Right lobe of liver (tissue), 6 donors: ENCODE results near the gene ZBTB39. TPM values are rescaled to one million over a fixed set of nuclear protein-coding genes. Genes with fewer than 3 reads are reported as not detected.
A peak's percentile ranks its signal among the peaks of the same experiment; 100 is the strongest.

Source experiments
- ATAC-seq, 4 donors: fragments of 200-7000 bp; cut with Tn5 transposase; one replicate each; pipeline ENCODE4 v1.9.1; 2020; ENCODE audit warnings: mild to moderate bottlenecking in 4 of 4, moderate library complexity in 4 of 4
- DNase-seq, 3 donors: peaks; one replicate each; pipeline ENCODE4 v3.0.0-alpha.2; 2020
- H3K27ac ChIP-seq, 3 donors: fragments of 200-600 bp; one replicate each; pipeline ENCODE4 v1.8.0; 2022
- H3K27me3 ChIP-seq, 2 donors: fragments of 200-600 bp; one replicate each; pipeline ENCODE4 v1.8.0; 2022
- H3K36me3 ChIP-seq, 4 donors: fragments of 200-600 bp; sonication (generic) in 1 of 4; one replicate each; pipeline versions ENCODE4 v1.5.1 to v1.8.0; 2017 to 2022; ENCODE audit warnings: control low read depth in 1 of 4
- H3K4me1 ChIP-seq, 4 donors: fragments of 200-600 bp; sonication (generic) in 1 of 4; one replicate each; pipeline versions ENCODE4 v1.5.1 to v1.8.0; 2017 to 2022; ENCODE audit warnings: control low read depth in 1 of 4
- H3K4me3 ChIP-seq, 3 donors: fragments of 200-600 bp; one replicate each; pipeline ENCODE4 v1.8.0; 2022
- H3K9me3 ChIP-seq, 4 donors: fragments of 200-600 bp; sonication (generic) in 1 of 4; one replicate each; pipeline versions ENCODE4 v1.5.1 to v1.8.0; 2017 to 2022; ENCODE audit warnings: control low read depth in 1 of 4
- POLR2A ChIP-seq: fragments of 450-650 bp; IDR thresholded peaks from one replicate; pipeline ENCODE4 v1.6.1; 2017; ENCODE audit warnings: antibody characterized with exemption, mild to moderate bottlenecking
- WGBS: methylation state at CpG from one replicate; pipeline ENCODE4 v1.1.6; 2018; ENCODE audit warnings: low coverage, low lambda C conversion rate; ENCODE audit not compliant: insufficient coverage; ENCODE audit errors: missing lambda C conversion rate; 5-methylcytosine and 5-hydroxymethylcytosine counted together
- intact Hi-C, 2 donors: fragments of 100-400 bp; cut with DNase I; formaldehyde crosslinking; loops; one replicate each; pipeline versions ENCODE4 v1.11.2 to v1.14.1; 2022
- total RNA-seq, 6 experiments: library from RNA; depleted of rRNA in 2 of 6; stranded (reverse); fragments of >200 nt in 2 of 6; fragmentation: NEBNext Ultra II Directional in 3 of 6; extraction: Animal tissue kit (Norgen Biotek cat#: 25700) in 3 of 6; gene quantifications; one replicate each; pipeline versions ENCODE4 v1.1.0 to v1.2.4, GENCODE V29; 2016 to 2023
- TF ChIP-seq, protein P1 (sequence below), 4 donors: fragments of 200-600 bp in 3 of 4; fragments of 450-650 bp in 1 of 4; IDR thresholded peaks; one replicate each; pipeline versions ENCODE4 v1.5.1 to v1.8.0; 2016 to 2022; ENCODE audit warnings: antibody characterized with exemption in 4 of 4, mild to moderate bottlenecking in 2 of 4
- donor health status: DM: no; HTN: yes; CAD: no.
- donor health status: DM: no; HTN: no; CAD: no.
- donor health status: DM: no; HTN: no; CAD: no.
- donor health status: DM: no; HTN: yes; CAD: no.
- donor health status: DM: no; HTN: yes; CAD: no.

Gene ZBTB39
- total RNA-seq, 6 experiments from 2014 or later, result 1.8 to 3.7 (median 3.3) TPM

DNA sequence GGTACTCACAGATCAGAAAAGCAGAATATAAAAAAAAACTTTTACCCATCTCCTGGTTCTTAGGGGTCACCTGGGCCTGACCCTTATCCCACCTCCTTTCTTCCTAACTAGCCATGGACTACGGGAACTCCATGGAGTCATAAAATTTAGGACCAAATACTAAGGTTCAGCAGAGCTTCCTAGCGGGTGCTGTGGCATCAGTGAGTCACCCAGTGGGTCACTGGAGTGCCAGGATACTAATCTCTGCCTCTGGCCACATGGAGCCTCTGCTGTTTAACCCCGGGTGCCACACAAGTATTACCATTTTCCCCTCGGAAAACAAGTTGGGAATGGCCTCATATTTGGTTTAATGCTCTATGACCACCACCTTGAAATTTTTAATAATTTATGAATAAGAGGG lies 6.9 kb downstream of the ZBTB39 start:
- TF ChIP-seq, protein P1, sequence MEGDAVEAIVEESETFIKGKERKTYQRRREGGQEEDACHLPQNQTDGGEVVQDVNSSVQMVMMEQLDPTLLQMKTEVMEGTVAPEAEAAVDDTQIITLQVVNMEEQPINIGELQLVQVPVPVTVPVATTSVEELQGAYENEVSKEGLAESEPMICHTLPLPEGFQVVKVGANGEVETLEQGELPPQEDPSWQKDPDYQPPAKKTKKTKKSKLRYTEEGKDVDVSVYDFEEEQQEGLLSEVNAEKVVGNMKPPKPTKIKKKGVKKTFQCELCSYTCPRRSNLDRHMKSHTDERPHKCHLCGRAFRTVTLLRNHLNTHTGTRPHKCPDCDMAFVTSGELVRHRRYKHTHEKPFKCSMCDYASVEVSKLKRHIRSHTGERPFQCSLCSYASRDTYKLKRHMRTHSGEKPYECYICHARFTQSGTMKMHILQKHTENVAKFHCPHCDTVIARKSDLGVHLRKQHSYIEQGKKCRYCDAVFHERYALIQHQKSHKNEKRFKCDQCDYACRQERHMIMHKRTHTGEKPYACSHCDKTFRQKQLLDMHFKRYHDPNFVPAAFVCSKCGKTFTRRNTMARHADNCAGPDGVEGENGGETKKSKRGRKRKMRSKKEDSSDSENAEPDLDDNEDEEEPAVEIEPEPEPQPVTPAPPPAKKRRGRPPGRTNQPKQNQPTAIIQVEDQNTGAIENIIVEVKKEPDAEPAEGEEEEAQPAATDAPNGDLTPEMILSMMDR (IDR thresholded peaks at IDR 0.05), result no peak
- TF ChIP-seq POLR2A, result no peak
- Histone ChIP-seq H3K4me3 (no peak overlapping the region), H3K4me1 (peaks cover 0 to 22% (median 10%) of the 10 kb centered on the region in 4 donors), H3K27me3 (no peaks in the 10 kb centered on the region), H3K27ac (peak overlapping the region in 1 of 3 donors; percentile 4), H3K36me3 (peaks cover 0 to 21% (median 10%) of the 10 kb centered on the region in 4 donors), H3K9me3 (no peaks in the 10 kb centered on the region)
- no peak for ATAC-seq
- peak in 1 of 3 donors; percentile 26 for DNase-seq
- WGBS, result 64% methylated on average over 3 of the region's 4 CpGs
- intact Hi-C loops, result no loop called here

DNA sequence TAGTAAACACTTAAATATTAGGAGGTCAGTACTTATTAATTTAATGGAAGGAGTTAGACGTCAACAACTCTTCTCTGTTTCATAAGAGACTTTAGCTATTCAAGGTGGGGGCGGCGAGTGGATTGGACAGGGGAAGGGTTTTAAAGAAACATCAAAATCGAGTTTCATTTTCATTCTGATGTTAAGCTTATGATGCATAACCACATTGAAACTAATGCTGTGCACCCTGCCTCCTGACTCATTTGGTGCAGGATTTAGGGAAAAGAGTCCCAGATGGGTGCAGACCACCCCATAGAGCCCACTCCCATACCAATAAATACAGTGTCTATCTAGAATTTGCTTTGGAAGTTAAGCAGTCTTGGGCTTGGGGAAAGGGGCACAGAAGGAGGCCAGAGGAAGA lies 7.4 kb downstream of the ZBTB39 start:
- H3K27ac ChIP-seq, result no peak overlapping the region
- no peaks in the 10 kb centered on the region for H3K27me3 ChIP-seq
- no peak for DNase-seq
- WGBS, result 45% methylated on average over 4 of the region's 4 CpGs
- H3K4me3 ChIP-seq, result no peak overlapping the region
- intact Hi-C loops, result no loop called here
- H3K36me3 ChIP-seq, result peaks cover 0 to 16% (median 8%) of the 10 kb centered on the region in 4 donors
- H3K4me1 ChIP-seq, result peaks cover 0 to 22% (median 10%) of the 10 kb centered on the region in 4 donors
- TF ChIP-seq POLR2A, result no peak
- TF ChIP-seq, protein P1 (IDR thresholded peaks at IDR 0.05), result no peak
- H3K9me3 ChIP-seq, result no peaks in the 10 kb centered on the region
- no peak for ATAC-seq

DNA sequence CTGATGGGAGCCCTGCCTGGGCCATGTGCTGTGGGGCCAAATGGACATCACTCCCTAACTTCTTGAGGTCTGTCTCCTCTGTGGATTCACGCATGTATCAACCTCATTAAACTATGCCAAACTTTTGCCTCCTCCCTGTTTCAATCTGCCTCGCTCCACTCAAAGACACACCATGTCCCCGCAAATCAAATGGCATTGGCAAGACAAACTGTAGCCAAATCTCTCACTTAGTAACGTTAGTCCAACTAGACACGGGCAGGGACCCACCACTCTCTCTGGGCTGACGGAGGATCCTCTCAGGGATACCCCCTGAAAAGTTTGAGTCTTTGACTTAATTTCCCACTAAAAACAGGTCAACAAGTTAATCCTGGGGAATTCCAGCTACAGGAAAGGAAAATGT lies 8.0 kb downstream of the ZBTB39 start:
- H3K9me3 ChIP-seq, result no peaks in the 10 kb centered on the region
- H3K4me1 ChIP-seq, result peaks cover 0 to 23% (median 10%) of the 10 kb centered on the region in 4 donors
- DNase-seq (no peak), ATAC-seq (no peak)
- H3K36me3 ChIP-seq, result peaks cover 0 to 9% (median 4%) of the 10 kb centered on the region in 4 donors
- H3K4me3 ChIP-seq, result no peak overlapping the region
- H3K27ac ChIP-seq, result no peak overlapping the region
- intact Hi-C loops, result no loop called here
- WGBS, result 87% methylated on average over 5 of the region's 6 CpGs
- TF ChIP-seq POLR2A, result no peak
- TF ChIP-seq, protein P1 (IDR thresholded peaks at IDR 0.05), result no peak
- no peaks in the 10 kb centered on the region for H3K27me3 ChIP-seq

DNA sequence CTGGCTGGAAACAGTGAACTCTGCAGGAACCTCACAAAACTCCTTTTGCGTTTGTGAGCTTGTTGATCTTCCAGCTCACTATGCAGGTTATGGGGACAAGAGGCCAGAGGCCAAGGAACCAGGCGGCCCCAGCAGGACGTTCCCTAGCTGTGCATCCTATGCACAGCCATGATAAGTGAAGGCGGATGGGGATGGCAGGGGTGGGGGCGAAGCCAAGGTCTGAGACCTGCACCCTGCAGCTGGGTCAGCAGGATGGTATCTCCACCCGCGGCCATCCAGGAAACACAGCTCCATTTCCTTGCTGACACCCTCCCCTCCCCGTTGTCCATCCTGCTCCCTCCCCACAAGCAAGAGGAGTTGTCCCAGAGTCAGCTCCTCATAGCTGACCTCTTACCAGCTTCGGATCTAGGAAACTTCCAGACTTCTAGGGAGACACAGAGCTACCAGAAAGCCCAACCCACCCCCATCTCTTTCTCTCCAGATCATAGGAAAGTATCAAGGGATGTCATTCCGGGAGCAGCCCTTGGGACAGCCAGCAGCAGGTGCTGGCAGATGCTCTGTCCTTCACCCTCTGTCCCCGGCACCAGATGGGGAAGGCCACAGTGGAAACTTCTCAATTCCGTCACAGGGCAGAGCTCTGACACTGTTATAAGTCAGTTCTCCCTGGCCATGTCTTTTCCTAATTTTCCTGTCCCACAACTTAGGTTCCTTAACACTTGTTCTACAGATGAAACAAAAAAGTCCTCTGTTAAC lies 9.4 kb downstream of the ZBTB39 start:
- Histone ChIP-seq H3K36me3 (no peaks in the 10 kb centered on the region), H3K4me3 (no peak overlapping the region), H3K27me3 (no peaks in the 10 kb centered on the region), H3K4me1 (peaks cover 0 to 23% (median 6%) of the 10 kb centered on the region in 4 donors), H3K27ac (peak overlapping the region in 1 of 3 donors; percentile 8), H3K9me3 (no peaks in the 10 kb centered on the region)
- ATAC-seq (peak; percentile 12 to 67 (median 36)), DNase-seq (peak in 2 of 3 donors; percentile 37 to 68)
- 65% methylated on average over 6 of the region's 12 CpGs for WGBS
- intact Hi-C loops, result no loop called here
- TF ChIP-seq, protein P1 (IDR thresholded peaks at IDR 0.05), result no peak
- TF ChIP-seq POLR2A, result no peak
